Keratinocyte (primary cell): ENCODE measurements around the gene FNBP1.
A peak's percentile ranks its signal among the peaks of the same experiment; 100 is the strongest.

Experiments used
- CTCF ChIP-seq, 3 experiments: IDR thresholded peaks in 1 of 3; conservative IDR thresholded peaks in 1 of 3; optimal IDR thresholded peaks in 1 of 3; 2 replicates in 2 of 3; 3 replicates in 1 of 3; pipeline versions ENCODE3 to v1.5.1; 2011; ENCODE audit warnings: low read length in 3 of 3, mild to moderate bottlenecking in 3 of 3, moderate library complexity in 2 of 3, control low read depth in 1 of 3, inconsistent platforms in 1 of 3; ENCODE audit not compliant: insufficient read depth in 2 of 3; ENCODE audit errors: extremely low read depth in 1 of 3
- EZH2 ChIP-seq: IDR thresholded peaks from one replicate; pipeline ENCODE4 v1.6.1; 2012; ENCODE audit warnings: inconsistent platforms, mild to moderate bottlenecking, low read length, moderate library complexity

GRCh38 chr9:130039528-130040147 lies 3.4 kb downstream of the FNBP1 start:
- TF ChIP-seq CTCF (optimal IDR thresholded peaks at IDR 0.05 in 1 of 3, IDR thresholded peaks at IDR 0.05 in 1 of 3, conservative IDR thresholded peaks at IDR 0.05 in 1 of 3; ENCODE audit: extremely low read depth in 1 of 3, insufficient read depth in 2 of 3, low read length in 3 of 3) (peak in 1 of 3 experiments; percentile 7), EZH2 (no peak)
